GM12891 (cell line): ENCODE data around the gene MLNR.

Experiments used
- POLR2A ChIP-seq: IDR thresholded peaks from 2 replicates; pipeline ENCODE4 v1.6.1; 2011; ENCODE audit warnings: low read depth, low read length, control low read depth
- POLR2AphosphoS5 ChIP-seq: IDR thresholded peaks from 2 replicates; pipeline ENCODE4 v1.6.1; 2011; ENCODE audit warnings: low read depth, low read length, control low read depth
- POU2F2 ChIP-seq: IDR thresholded peaks from 2 replicates; pipeline ENCODE4 v1.6.1; 2011; ENCODE audit warnings: low read depth, mild to moderate bottlenecking, control low read depth, low read length, moderate library complexity
- TAF1 ChIP-seq: IDR thresholded peaks from 2 replicates; pipeline ENCODE4 v1.6.1; 2011; ENCODE audit warnings: low read depth, low read length, control low read depth

DNA sequence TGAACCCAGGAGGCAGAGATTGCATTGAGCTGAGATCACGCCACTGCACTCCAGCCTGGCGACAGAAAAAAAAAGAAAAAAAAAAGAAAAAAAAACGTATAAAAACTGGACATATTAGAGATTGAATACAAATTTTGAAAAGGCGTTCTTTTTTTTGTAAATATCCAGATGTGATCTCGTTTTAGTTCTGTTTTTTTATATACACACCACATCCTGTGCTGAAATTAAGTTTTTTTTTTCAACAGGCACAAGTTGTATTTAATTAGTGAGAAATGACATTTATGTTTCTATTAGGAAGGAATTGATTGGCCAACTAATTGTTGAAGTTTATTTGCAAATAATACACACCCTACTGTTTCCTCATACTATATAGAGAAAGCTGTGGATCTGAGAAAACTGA, 31.2 kb downstream of the MLNR start:
- TF ChIP-seq POLR2A, result no peak
- TF ChIP-seq TAF1, result no peak
- TF ChIP-seq POU2F2, result no peak
- TF ChIP-seq POLR2AphosphoS5, result no peak
